OCI-LY7 (cell line): Measurements from ENCODE around the gene CHRM5.

Experiments used
- EZH2phosphoT487 ChIP-seq: fragments of 200-600 bp; sonication (generic); IDR thresholded peaks from 2 replicates; pipeline ENCODE4 v1.6.1; 2018; ENCODE audit warnings: low read depth, borderline replicate concordance, mild to moderate bottlenecking, mixed run types, antibody characterized with exemption, low read length, moderate library complexity, mixed read lengths
- TF ChIP-seq, protein P1 (sequence below): fragments of 200-600 bp; sonication (generic); conservative IDR thresholded peaks from 2 replicates; pipeline ENCODE4 v1.5.1; 2014; ENCODE audit warnings: mild to moderate bottlenecking, antibody characterized with exemption, low read length, moderate library complexity, mixed read lengths

- TF ChIP-seq, protein P1, sequence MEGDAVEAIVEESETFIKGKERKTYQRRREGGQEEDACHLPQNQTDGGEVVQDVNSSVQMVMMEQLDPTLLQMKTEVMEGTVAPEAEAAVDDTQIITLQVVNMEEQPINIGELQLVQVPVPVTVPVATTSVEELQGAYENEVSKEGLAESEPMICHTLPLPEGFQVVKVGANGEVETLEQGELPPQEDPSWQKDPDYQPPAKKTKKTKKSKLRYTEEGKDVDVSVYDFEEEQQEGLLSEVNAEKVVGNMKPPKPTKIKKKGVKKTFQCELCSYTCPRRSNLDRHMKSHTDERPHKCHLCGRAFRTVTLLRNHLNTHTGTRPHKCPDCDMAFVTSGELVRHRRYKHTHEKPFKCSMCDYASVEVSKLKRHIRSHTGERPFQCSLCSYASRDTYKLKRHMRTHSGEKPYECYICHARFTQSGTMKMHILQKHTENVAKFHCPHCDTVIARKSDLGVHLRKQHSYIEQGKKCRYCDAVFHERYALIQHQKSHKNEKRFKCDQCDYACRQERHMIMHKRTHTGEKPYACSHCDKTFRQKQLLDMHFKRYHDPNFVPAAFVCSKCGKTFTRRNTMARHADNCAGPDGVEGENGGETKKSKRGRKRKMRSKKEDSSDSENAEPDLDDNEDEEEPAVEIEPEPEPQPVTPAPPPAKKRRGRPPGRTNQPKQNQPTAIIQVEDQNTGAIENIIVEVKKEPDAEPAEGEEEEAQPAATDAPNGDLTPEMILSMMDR = no peak
- no peak for TF ChIP-seq EZH2phosphoT487
These were observed 70.0 kb downstream of the CHRM5 start for GRCh38 chr15:34038023-34038870.
